Nephron (organoid): ENCODE data around the gene RPS2.

Experiments used
- H3K27ac Mint-ChIP-seq, 3 experiments: 2 replicates each; pipeline ENCODE4 v1.8.0; 2020; ENCODE audit warnings: mixed read lengths in 3 of 3, mild to moderate bottlenecking in 2 of 3, moderate library complexity in 1 of 3
- H3K27me3 Mint-ChIP-seq: 2 replicates; pipeline ENCODE4 v1.8.0; 2021; ENCODE audit warnings: low read depth, mild to moderate bottlenecking, moderate library complexity, mixed read lengths
- H3K36me3 Mint-ChIP-seq: 2 replicates; pipeline ENCODE4 v1.8.0; 2020; ENCODE audit warnings: low read depth, mixed read lengths
- H3K4me1 Mint-ChIP-seq: 2 replicates; pipeline ENCODE4 v1.8.0; 2020; ENCODE audit warnings: mixed read lengths
- H3K4me3 Mint-ChIP-seq, 3 experiments: 2 replicates each; pipeline ENCODE4 v1.8.0; 2020; ENCODE audit warnings: mild to moderate bottlenecking in 3 of 3, mixed read lengths in 3 of 3, moderate library complexity in 2 of 3
- H3K9me3 Mint-ChIP-seq: 2 replicates; pipeline ENCODE4 v1.8.0; 2020; ENCODE audit warnings: mixed read lengths
- CTCF ChIP-seq, 3 experiments: fragments of 200-600 bp; sonication (generic); IDR thresholded peaks; one replicate each; pipeline ENCODE4 v1.5.0; 2021; ENCODE audit warnings: antibody characterized with exemption in 3 of 3; ENCODE audit not compliant: unreplicated experiment in 3 of 3

RPS2 gene

DNA sequence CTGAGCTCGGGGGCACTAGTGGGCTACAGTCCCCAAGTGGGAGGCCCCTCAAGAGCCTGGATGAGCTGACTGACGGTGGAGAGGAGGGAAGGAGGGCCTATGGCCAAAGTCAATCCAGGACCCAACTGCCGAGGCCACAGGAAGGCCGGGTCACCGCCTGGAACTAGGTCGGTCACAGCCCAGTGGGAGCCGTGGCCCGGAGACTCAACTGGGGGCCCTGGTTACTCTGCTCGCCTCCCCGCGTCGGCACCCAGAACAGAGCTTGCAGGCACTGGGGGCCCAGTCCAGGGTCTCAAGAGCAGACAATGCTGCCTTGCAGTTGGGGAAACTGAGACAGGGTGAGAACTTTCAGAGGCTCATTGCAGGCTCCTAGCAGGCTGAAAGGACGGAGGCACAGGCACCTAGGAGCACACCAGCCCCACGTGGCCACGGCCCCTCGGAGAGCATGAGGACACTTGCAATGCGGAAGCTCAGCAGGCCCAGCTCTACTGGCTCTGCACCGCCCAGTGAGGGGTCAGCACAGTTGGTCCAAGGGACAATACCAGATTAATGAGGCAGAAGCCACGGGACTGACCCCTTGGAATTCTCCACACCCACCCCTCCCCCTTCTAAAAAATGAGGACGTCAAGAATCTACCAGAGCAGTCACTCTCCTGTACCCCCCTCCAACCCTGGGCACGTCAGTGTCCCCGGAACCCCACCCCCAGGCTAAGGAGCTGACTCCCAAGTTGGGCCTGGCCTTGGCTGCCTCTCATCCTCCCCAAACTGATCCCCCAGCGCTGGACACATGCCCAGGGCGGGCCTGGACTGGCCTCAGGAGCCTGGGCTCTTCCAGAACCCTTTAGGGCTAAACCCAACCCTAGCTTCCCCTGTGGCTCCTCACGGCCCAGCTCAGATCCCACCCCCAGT is 48.6 kb downstream of the RPS2 start:
- peaks cover 2% of the 10 kb centered on the region for H3K4me1 Mint-ChIP-seq
- TF ChIP-seq CTCF (IDR thresholded peaks at IDR 0.05; ENCODE audit: unreplicated experiment in 3 of 3) = no peak
- H3K9me3 Mint-ChIP-seq = no peaks in the 10 kb centered on the region
- peak overlapping the region in 2 of 3 experiments; percentile 35 to 44 for H3K4me3 Mint-ChIP-seq
- no peak overlapping the region for H3K27ac Mint-ChIP-seq
- H3K36me3 Mint-ChIP-seq = no peaks in the 10 kb centered on the region
- H3K27me3 Mint-ChIP-seq = peaks cover 68% of the 10 kb centered on the region

DNA sequence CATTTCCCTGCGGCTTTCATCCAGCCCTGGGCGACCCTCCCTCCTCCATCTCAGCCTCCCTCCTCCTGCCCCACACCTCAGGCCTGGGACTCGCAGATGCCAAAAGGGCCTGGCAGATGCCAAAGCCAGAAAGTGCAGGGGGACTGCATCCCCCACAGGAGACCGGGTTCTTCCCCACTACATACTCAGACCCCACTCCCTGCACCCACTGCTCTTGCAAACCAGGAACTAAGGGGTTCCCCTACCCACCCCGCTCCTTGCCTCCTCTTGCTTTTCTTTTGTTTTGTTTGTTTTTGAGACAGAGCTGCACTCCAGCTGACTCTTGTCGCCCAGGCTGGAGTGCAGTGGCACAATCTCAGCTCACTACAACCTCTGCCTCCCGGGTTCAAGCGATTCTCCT is 49.6 kb downstream of the RPS2 start:
- Mint-ChIP-seq H3K9me3 (no peaks in the 10 kb centered on the region), H3K36me3 (no peaks in the 10 kb centered on the region), H3K4me3 (no peak overlapping the region), H3K27me3 (peaks cover 58% of the 10 kb centered on the region), H3K4me1 (no peaks in the 10 kb centered on the region), H3K27ac (no peak overlapping the region)
- TF ChIP-seq CTCF (IDR thresholded peaks at IDR 0.05; ENCODE audit: unreplicated experiment in 3 of 3) = no peak

- Mint-ChIP-seq H3K27ac (no peak overlapping the region), H3K9me3 (no peaks in the 10 kb centered on the region), H3K27me3 (peaks cover 50% of the 10 kb centered on the region), H3K4me3 (no peak overlapping the region), H3K4me1 (no peaks in the 10 kb centered on the region), H3K36me3 (no peaks in the 10 kb centered on the region)
- TF ChIP-seq CTCF (IDR thresholded peaks at IDR 0.05; ENCODE audit: unreplicated experiment in 3 of 3) = no peak
Measured at GRCh38 chr16:1914084-1914608, 50.5 kb downstream of the RPS2 start.

GRCh38 chr16:1913327-1914083 is 51.1 kb downstream of the RPS2 start:
- peaks cover 48% of the 10 kb centered on the region for H3K27me3 Mint-ChIP-seq
- no peak for TF ChIP-seq CTCF (IDR thresholded peaks at IDR 0.05; ENCODE audit: unreplicated experiment in 3 of 3)
- H3K27ac Mint-ChIP-seq = no peak overlapping the region
- H3K4me1 Mint-ChIP-seq = peaks cover 4% of the 10 kb centered on the region
- no peaks in the 10 kb centered on the region for H3K9me3 Mint-ChIP-seq
- no peak overlapping the region for H3K4me3 Mint-ChIP-seq
- H3K36me3 Mint-ChIP-seq = no peaks in the 10 kb centered on the region

DNA sequence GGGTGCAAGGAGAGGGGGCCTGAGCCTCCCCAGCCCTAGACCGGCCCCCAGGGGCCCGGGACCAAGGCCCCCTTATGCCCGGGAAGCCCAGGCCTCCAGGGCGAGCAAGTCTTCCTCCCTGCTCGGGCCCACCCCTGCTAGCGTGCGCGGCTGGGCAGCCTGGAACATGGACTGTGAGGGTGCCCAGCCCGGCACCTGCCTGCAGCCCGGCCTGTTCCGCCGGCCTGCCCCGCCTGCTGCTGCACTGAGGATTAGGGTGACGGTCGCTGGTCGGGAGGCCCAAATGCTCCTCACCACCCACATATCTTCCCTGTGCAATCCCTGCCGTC is 52.4 kb downstream of the RPS2 start:
- peaks cover 5% of the 10 kb centered on the region for H3K4me1 Mint-ChIP-seq
- no peak overlapping the region for H3K27ac Mint-ChIP-seq
- no peak overlapping the region for H3K4me3 Mint-ChIP-seq
- H3K36me3 Mint-ChIP-seq = no peaks in the 10 kb centered on the region
- TF ChIP-seq CTCF (IDR thresholded peaks at IDR 0.05; ENCODE audit: unreplicated experiment in 3 of 3) = no peak
- H3K9me3 Mint-ChIP-seq = no peaks in the 10 kb centered on the region
- peaks cover 43% of the 10 kb centered on the region for H3K27me3 Mint-ChIP-seq
